Testis (tissue), 2 donors: ENCODE results near the gene TGFB3.

Experiments
- POLR2A ChIP-seq: fragments of 450-650 bp; IDR thresholded peaks from one replicate; pipeline ENCODE4 v1.6.1; 2017; ENCODE audit warnings: antibody characterized with exemption, mild to moderate bottlenecking, moderate library complexity
- TF ChIP-seq, protein P1 (sequence below), 3 experiments: fragments of 450-650 bp in 2 of 3; fragments of 200-600 bp in 1 of 3; sonication (generic) in 1 of 3; IDR thresholded peaks; one replicate each; pipeline ENCODE4 v1.5.1; 2016 to 2019; ENCODE audit warnings: antibody characterized with exemption in 3 of 3, mild to moderate bottlenecking in 2 of 3, moderate library complexity in 1 of 3

DNA sequence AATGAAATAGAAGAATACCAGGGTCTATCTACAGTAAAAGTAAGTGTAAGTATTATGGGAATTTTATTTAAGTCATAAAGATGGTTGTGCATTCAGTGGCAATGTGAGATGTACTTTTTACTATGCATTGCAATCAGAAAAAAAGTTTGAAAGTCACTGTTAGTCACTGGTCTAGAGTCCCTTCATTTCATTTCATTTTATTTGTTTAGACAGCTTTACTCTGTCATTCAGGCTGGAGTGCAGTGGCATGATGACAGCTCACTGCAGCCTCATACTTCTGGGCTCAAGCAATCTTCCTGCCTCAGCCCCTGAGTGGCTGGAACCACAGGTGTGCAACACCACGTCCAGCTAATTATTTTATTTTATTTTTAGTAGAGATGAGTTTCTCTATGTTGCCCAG is 42.6 kb downstream of the TGFB3 start:
- TF ChIP-seq POLR2A = no peak
- TF ChIP-seq, protein P1, sequence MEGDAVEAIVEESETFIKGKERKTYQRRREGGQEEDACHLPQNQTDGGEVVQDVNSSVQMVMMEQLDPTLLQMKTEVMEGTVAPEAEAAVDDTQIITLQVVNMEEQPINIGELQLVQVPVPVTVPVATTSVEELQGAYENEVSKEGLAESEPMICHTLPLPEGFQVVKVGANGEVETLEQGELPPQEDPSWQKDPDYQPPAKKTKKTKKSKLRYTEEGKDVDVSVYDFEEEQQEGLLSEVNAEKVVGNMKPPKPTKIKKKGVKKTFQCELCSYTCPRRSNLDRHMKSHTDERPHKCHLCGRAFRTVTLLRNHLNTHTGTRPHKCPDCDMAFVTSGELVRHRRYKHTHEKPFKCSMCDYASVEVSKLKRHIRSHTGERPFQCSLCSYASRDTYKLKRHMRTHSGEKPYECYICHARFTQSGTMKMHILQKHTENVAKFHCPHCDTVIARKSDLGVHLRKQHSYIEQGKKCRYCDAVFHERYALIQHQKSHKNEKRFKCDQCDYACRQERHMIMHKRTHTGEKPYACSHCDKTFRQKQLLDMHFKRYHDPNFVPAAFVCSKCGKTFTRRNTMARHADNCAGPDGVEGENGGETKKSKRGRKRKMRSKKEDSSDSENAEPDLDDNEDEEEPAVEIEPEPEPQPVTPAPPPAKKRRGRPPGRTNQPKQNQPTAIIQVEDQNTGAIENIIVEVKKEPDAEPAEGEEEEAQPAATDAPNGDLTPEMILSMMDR (IDR thresholded peaks at IDR 0.05) = no peak
